Esophagus squamous epithelium (tissue), 5 donors: Measurements from ENCODE around the gene SPINDOC. TPM values are rescaled to one million over a fixed set of nuclear protein-coding genes. Genes with fewer than 3 reads are reported as not detected.

Source experiments
- DNase-seq: peaks from one replicate; lab custom pipeline; 2025; lab: John Stamatoyannopoulos, UW
- H3K27ac ChIP-seq, 4 donors: fragments of 200-600 bp; sonication (generic); one replicate each; pipeline ENCODE4 v1.5.1; 2016 to 2019; ENCODE audit warnings: mild to moderate bottlenecking in 1 of 4
- H3K27me3 ChIP-seq, 4 donors: fragments of 200-600 bp; sonication (generic); 1 replicate in 3 of 4; 2 replicates in 1 of 4; pipeline versions ENCODE4 v1.5.1 to v1.6.0; 2017 to 2021; ENCODE audit warnings: antibody characterized with exemption in 1 of 4
- H3K36me3 ChIP-seq, 3 donors: fragments of 200-600 bp; sonication (generic); one replicate each; pipeline ENCODE4 v1.5.1; 2016 to 2019
- H3K4me1 ChIP-seq, 3 donors: fragments of 200-600 bp; sonication (generic); one replicate each; pipeline ENCODE4 v1.5.1; 2017 to 2019
- H3K4me3 ChIP-seq, 4 donors: fragments of 200-600 bp; sonication (generic); 1 replicate in 3 of 4; 2 replicates in 1 of 4; pipeline ENCODE4 v1.5.1; 2016 to 2019; ENCODE audit warnings: mild to moderate bottlenecking in 2 of 4, moderate library complexity in 1 of 4
- H3K9me3 ChIP-seq, 3 donors: fragments of 200-600 bp; sonication (generic); one replicate each; pipeline ENCODE4 v1.5.1; 2016 to 2019
- CTCF ChIP-seq, 6 experiments: fragments of 450-650 bp in 4 of 6; fragments of 200-600 bp in 2 of 6; sonication (generic) in 2 of 6; IDR thresholded peaks; one replicate each; pipeline ENCODE4 v1.5.1; 2016 to 2019; ENCODE audit warnings: antibody characterized with exemption in 6 of 6, mild to moderate bottlenecking in 4 of 6, moderate library complexity in 4 of 6
- POLR2A ChIP-seq, 4 donors: fragments of 450-650 bp; IDR thresholded peaks; one replicate each; pipeline ENCODE4 v1.6.1; 2017; ENCODE audit warnings: antibody characterized with exemption in 4 of 4, mild to moderate bottlenecking in 4 of 4, moderate library complexity in 3 of 4
- WGBS, 2 donors: methylation state at CpG; one replicate each; pipeline ENCODE4 v1.1.5; 2018; 5-methylcytosine and 5-hydroxymethylcytosine counted together
- intact Hi-C: fragments of 100-400 bp; cut with DNase I; formaldehyde crosslinking; loops from one replicate; pipeline ENCODE4 v1.15.0; 2022
- total RNA-seq, 4 donors: library from RNA; depleted of rRNA; stranded (reverse); fragments of >200 nt; gene quantifications; one replicate each; pipeline ENCODE4 v1.1.0, GENCODE V29; 2016
- donor health status: DM: yes; HTN: yes; CAD: no.

SPINDOC gene
- total RNA-seq, 4 donors from 2014 or later: 3.4 to 8.8 (median 6.1) TPM

GRCh38 chr11:63821411-63821810, 8.2 kb downstream of the SPINDOC start:
- H3K4me1 ChIP-seq: no peaks in the 10 kb centered on the region
- DNase-seq: no peak
- no peak overlapping the region for H3K27ac ChIP-seq
- intact Hi-C loops: no loop called here
- no peaks in the 10 kb centered on the region for H3K9me3 ChIP-seq
- H3K36me3 ChIP-seq: peaks cover 24 to 100% (median 38%) of the 10 kb centered on the region in 3 donors
- H3K4me3 ChIP-seq: no peak overlapping the region
- WGBS, 2 donors: 52 to 67% methylated on average over 3 to 5 of the region's 5 CpGs
- no peak for TF ChIP-seq CTCF (IDR thresholded peaks at IDR 0.05)
- TF ChIP-seq POLR2A (IDR thresholded peaks at IDR 0.05): no peak
- no peaks in the 10 kb centered on the region for H3K27me3 ChIP-seq

- H3K9me3 ChIP-seq: no peaks in the 10 kb centered on the region
- 88 to 90% methylated on average over 2 to 3 of the region's 17 CpGs for WGBS, 2 donors
- no peaks in the 10 kb centered on the region for H3K4me1 ChIP-seq
- H3K27ac ChIP-seq: no peak overlapping the region
- intact Hi-C loops: no loop called here
- H3K36me3 ChIP-seq: peaks cover 10 to 74% (median 17%) of the 10 kb centered on the region in 3 donors
- TF ChIP-seq CTCF (IDR thresholded peaks at IDR 0.05) (no peak), POLR2A (IDR thresholded peaks at IDR 0.05) (no peak)
- H3K4me3 ChIP-seq: no peak overlapping the region
- no peak for DNase-seq
- H3K27me3 ChIP-seq: no peaks in the 10 kb centered on the region
Observed at GRCh38 chr11:63826471-63827190, 13.4 kb downstream of the SPINDOC start.

GRCh38 chr11:63829823-63830489, 16.7 kb downstream of the SPINDOC start:
- no peaks in the 10 kb centered on the region for H3K4me1 ChIP-seq
- no peak for TF ChIP-seq POLR2A (IDR thresholded peaks at IDR 0.05)
- TF ChIP-seq CTCF (IDR thresholded peaks at IDR 0.05): no peak
- DNase-seq: no peak
- no peak overlapping the region for H3K27ac ChIP-seq
- 83 to 87% methylated on average over 4 to 8 of the region's 8 CpGs for WGBS, 2 donors
- no peaks in the 10 kb centered on the region for H3K27me3 ChIP-seq
- no peaks in the 10 kb centered on the region for H3K9me3 ChIP-seq
- H3K4me3 ChIP-seq: no peak overlapping the region
- peaks cover 6 to 41% (median 10%) of the 10 kb centered on the region in 3 donors for H3K36me3 ChIP-seq
- intact Hi-C loops: loop anchor here (10.0 kb wide), 2 partner anchors 65 to 315 kb away; no protein-coding TSS in a partner anchor

- no peak overlapping the region for H3K27ac ChIP-seq
- intact Hi-C loops: loop anchor here (10.0 kb wide), 2 partner anchors 63 to 313 kb away; no protein-coding TSS in a partner anchor
- 55 to 67% methylated on average over 7 of the region's 7 CpGs for WGBS, 2 donors
Observed at GRCh38 chr11:63831326-63831725, 18.1 kb downstream of the SPINDOC start.

More at GRCh38 chr11:63831326-63831725, 18.1 kb downstream of the SPINDOC start:
- Histone ChIP-seq H3K36me3 (peaks cover 6 to 27% (median 8%) of the 10 kb centered on the region in 3 donors), H3K9me3 (no peaks in the 10 kb centered on the region), H3K4me1 (no peaks in the 10 kb centered on the region), H3K27me3 (no peaks in the 10 kb centered on the region), H3K4me3 (no peak overlapping the region)
- no peak for DNase-seq
- TF ChIP-seq CTCF (IDR thresholded peaks at IDR 0.05): no peak
- no peak for TF ChIP-seq POLR2A (IDR thresholded peaks at IDR 0.05)
